DLD1 (cell line): ENCODE measurements around the gene RAB44.

ENCODE experiments used
- in situ Hi-C: cut with HindIII; loops from 2 replicates; pipeline ENCODE4 v1.10.0; 2017; ENCODE audit warnings: low sequenced_read_pairs

RAB44 gene

GRCh38 chr6:36727505-36728021 is 29.9 kb downstream of the RAB44 start:
- in situ Hi-C loops, result no loop called here

- in situ Hi-C loops, result no loop called here
These were observed 30.9 kb downstream of the RAB44 start for GRCh38 chr6:36728289-36729160.

GRCh38 chr6:36729161-36729524 is 31.5 kb downstream of the RAB44 start:
- in situ Hi-C loops, result no loop called here

- in situ Hi-C loops, result no loop called here
These were observed 33.1 kb downstream of the RAB44 start for GRCh38 chr6:36730424-36731380.

- in situ Hi-C loops, result no loop called here
These were observed 34.1 kb downstream of the RAB44 start for GRCh38 chr6:36731622-36732310.

GRCh38 chr6:36733300-36733699 is 35.7 kb downstream of the RAB44 start:
- in situ Hi-C loops, result no loop called here

- in situ Hi-C loops, result no loop called here
These were observed 36.9 kb downstream of the RAB44 start for GRCh38 chr6:36734486-36735060.

GRCh38 chr6:36735110-36736071 is 37.8 kb downstream of the RAB44 start:
- in situ Hi-C loops, result no loop called here

- in situ Hi-C loops, result no loop called here
These were observed 39.6 kb downstream of the RAB44 start for GRCh38 chr6:36737043-36737785.

- in situ Hi-C loops, result no loop called here
These were observed 40.5 kb downstream of the RAB44 start for GRCh38 chr6:36738108-36738507.

- in situ Hi-C loops, result no loop called here
These were observed 42.6 kb downstream of the RAB44 start for GRCh38 chr6:36739947-36740817.

GRCh38 chr6:36740818-36741179 is 43.2 kb downstream of the RAB44 start:
- in situ Hi-C loops, result no loop called here

- in situ Hi-C loops, result no loop called here
These were observed 44.5 kb downstream of the RAB44 start for GRCh38 chr6:36742146-36742545.

- in situ Hi-C loops, result no loop called here
These were observed 45.4 kb downstream of the RAB44 start for GRCh38 chr6:36743032-36743431.

GRCh38 chr6:36743538-36744303 is 46.1 kb downstream of the RAB44 start:
- in situ Hi-C loops, result no loop called here

GRCh38 chr6:36744304-36744673 is 46.7 kb downstream of the RAB44 start:
- in situ Hi-C loops, result no loop called here

- in situ Hi-C loops, result no loop called here
These were observed 47.7 kb downstream of the RAB44 start for GRCh38 chr6:36745283-36745682.
